ENCODE measurements around the gene SLC8B1.

Gene SLC8B1

GRCh38 chr12:113267621-113268020 is 67.3 kb downstream of the SLC8B1 start:
- DNase-seq, result no peak

GRCh38 chr12:113266106-113266895 is 68.6 kb downstream of the SLC8B1 start:
- no peak for DNase-seq

GRCh38 chr12:113263431-113263963 is 71.4 kb downstream of the SLC8B1 start:
- DNase-seq, result no peak

- DNase-seq, result no peak
Measured at GRCh38 chr12:113262710-113263109, 72.2 kb downstream of the SLC8B1 start.

- DNase-seq, result peak; percentile 30
Measured at GRCh38 chr12:113261847-113262470, 73.0 kb downstream of the SLC8B1 start.

GRCh38 chr12:113260636-113261300 is 74.1 kb downstream of the SLC8B1 start:
- no peak for DNase-seq

GRCh38 chr12:113260127-113260526 is 74.8 kb downstream of the SLC8B1 start:
- no peak for DNase-seq

GRCh38 chr12:113257564-113257963 is 77.3 kb downstream of the SLC8B1 start:
- DNase-seq, result no peak

- DNase-seq, result no peak
Measured at GRCh38 chr12:113254298-113254697, 80.6 kb downstream of the SLC8B1 start.

GRCh38 chr12:113253532-113254285 is 81.2 kb downstream of the SLC8B1 start:
- no peak for DNase-seq

- no peak for DNase-seq
Measured at GRCh38 chr12:113252494-113252893, 82.4 kb downstream of the SLC8B1 start.

- DNase-seq, result no peak
Measured at GRCh38 chr12:113251404-113252070, 83.4 kb downstream of the SLC8B1 start.

GRCh38 chr12:113250045-113250444 is 84.9 kb downstream of the SLC8B1 start:
- DNase-seq, result no peak

GRCh38 chr12:113249546-113249945 is 85.4 kb downstream of the SLC8B1 start:
- no peak for DNase-seq

GRCh38 chr12:113248842-113249435 is 86.0 kb downstream of the SLC8B1 start:
- DNase-seq, result no peak

Data from stimulated activated CD4-positive, alpha-beta T cell treated with anti-CD3 and anti-CD28 coated beads, Interleukin-4, amount 100 ng/mL, for 24 hours (primary cell).